Daoy (cell line): ENCODE data around the gene CREM. TPM values are rescaled to one million over a fixed set of nuclear protein-coding genes. Genes with fewer than 3 reads are reported as not detected.
"Not testable (repeated sequence)": the region's sequence is repeated elsewhere in the genome, so short reads cannot be mapped to it uniquely, and the experiment has no call there.

Experiments used
- DNase-seq: peaks from one replicate; pipeline ENCODE4 v3.0.0-alpha.2; 2015; ENCODE audit warnings: low read depth
- total RNA-seq: library from RNA; depleted of rRNA; stranded (reverse); fragments of >200 nt; shearing (Covaris generic); gene quantifications from 2 replicates; pipeline ENCODE4 v1.2.3, GENCODE V29; 2014; rRNA removed

CREM gene
- total RNA-seq: 29.4 and 30.2 TPM in 2 replicates

DNA sequence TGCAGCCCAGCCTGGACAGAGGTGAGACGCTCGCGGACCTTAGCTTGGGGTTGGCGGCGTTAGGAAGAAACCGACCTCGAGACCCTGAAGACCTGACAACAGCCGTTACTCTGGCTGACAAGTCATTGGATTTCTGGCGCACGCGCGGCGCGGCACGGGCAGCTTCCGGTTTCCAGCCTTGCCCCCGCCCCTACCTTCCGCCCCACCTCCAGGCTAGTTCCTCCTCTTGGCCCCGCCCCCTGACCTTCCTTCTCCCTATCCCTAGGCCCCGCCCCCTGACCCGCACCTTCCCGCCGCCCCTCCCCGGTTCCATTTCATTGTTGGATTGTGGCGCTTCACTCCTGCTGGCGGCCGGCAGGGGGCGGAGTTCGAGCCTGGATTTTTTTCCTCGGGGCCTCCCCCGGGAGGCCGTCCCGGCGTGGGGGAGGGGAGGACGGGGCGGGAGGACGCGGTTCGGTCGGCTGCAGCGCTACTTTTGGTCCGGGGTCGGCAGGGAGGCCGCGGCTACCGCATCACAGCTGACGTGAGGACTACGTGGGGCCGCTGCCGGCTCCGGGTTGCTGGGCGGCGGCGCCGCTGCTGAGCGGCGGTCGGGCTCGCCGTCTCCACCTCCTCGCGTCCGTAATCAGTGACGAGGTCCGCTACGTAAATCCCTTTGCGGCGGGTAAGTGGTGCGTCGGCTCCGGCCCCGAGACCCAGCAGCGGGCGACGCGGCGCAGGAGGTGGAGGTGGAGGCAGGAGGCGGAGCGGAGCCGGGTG is at the start of gene CREM:
CREM (plus strand) TSS at position 317 of the 759 bp plus-strand sequence. CDS start 10,990 bp downstream, outside the sequence.
- DNase-seq: peak; percentile 90

DNA sequence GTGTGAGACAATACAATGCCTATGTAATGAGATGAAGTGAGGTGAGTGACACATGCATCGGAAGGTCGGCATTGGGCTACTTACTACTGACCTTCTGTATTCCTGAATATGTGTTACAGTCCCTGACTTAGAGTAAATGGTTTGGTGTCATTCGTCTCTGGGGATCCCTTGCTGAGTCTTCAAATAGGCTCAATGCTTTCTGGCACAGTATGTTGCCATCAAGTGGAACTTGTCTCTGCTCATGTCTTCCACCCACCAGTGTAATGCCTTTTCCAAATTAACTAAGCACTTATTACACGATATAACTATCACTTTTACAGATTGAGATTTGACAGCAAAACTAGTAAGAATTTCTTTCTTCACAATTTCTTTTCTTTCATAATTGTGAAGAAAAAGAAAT is 47.4 kb upstream of the CREM start:
- no peak for DNase-seq

- DNase-seq: peak; percentile 21
Measured at GRCh38 chr10:35079763-35080162, 46.9 kb upstream of the CREM start.

DNA sequence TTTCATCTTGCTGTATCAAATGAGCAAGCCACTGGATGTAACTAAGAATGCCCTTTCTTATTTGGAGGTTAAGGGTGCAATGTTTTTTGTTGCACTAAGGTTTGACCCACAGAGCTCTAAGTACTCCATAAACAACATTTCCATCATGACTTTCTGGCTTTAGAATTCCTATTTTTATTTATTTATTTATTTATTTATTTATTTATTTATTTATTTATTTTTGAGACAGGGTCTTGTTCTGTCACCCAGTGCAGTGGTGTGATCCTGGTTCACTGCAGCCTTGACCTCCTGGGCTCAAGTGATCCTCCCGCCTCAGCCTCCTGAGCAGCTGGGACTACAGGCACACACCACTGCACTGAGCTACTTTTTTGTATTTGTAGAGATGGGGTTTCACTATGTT is 46.4 kb upstream of the CREM start:
- not testable (repeated sequence) for DNase-seq

DNA sequence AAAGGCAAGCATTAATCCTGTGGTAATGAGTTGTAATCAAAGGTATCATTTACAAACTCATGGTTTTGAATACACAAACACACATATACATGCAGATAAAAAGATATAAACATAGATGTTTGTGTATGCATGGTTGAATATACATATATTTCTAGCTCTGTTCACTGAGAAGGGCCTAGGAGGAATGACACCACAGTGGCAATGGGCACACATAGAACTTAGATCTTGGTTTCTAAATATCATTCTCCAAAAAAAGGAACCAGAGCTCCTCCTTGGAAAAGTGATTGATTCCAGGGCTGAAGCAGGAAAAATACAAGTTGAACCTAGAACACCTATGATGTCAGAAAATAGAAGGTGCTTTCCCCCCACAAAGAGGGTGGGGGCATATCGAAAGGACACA is 43.4 kb upstream of the CREM start:
- no peak for DNase-seq

GRCh38 chr10:35089611-35090161 is 37.0 kb upstream of the CREM start:
- peak; percentile 3 for DNase-seq

DNA sequence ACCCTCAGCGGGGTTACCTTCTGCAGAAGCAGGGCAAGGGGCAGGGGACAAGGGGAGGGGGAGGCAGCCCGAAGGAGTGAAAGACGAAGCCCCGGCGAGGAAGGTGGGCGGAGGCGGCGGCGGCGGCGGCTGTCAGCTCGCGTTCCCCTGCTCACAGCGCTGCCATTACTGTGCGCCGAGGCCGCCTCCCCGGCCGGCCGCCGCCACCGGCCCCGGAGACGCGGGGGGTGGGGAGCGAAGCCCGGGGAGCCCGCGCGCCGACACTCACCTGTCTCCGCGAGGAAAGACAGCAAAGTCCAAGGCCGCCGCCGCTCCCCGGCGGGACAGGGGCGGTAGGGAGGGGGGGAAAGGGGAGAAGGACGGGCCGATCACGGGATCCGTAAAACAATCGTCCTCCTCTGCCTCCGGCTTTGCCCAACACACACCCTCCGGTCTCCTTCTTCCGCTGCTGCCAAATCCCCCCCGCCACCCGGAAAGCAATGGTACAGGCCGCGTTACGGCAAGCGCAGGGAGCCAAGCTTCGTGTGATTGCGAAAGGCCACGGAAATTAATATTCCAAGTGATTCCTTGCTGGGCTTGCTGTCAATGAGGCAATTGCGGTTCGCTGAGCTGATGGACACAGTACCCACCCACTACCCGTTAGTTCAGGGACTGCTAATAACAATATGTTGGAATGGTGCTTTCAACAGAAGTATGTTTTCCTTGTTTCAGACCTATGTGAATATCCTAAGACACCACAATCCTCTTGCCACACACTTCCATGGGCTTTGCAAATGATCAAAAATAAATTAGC is 36.3 kb upstream of the CREM start, which contains the start of gene CUL2:
CUL2 (minus strand) TSS at position 180 of the 793 bp plus-strand sequence. CDS start 19,024 bp downstream, outside the sequence.
- DNase-seq: peak; percentile 91

- no peak for DNase-seq
Measured at GRCh38 chr10:35091994-35092790, 34.5 kb upstream of the CREM start.

- peak; percentile 3 for DNase-seq
Measured at GRCh38 chr10:35092851-35093250, 33.8 kb upstream of the CREM start.

- no peak for DNase-seq
Measured at GRCh38 chr10:35096312-35096711, 30.3 kb upstream of the CREM start.

GRCh38 chr10:35097510-35097909 is 29.1 kb upstream of the CREM start:
- DNase-seq: no peak

DNA sequence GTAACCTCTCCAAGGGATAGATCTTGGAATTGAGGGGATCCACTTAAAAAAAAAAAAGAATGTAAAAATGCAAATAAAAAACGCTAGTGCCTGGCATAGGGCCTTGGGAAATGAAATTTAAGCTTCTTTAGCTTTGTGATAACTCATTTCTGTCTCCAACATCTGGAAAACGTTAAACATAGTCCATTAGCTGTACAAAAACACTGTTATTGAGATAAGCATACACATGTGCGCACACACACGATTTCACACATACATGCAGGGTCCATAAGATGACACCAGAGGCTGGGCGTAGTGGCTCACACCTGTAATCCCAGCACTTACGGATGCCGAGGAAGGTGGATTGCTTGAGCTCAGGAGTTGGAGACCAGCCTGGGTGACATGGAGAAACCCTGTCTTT is 22.8 kb upstream of the CREM start:
- no peak for DNase-seq

GRCh38 chr10:35112571-35112970 is 14.1 kb upstream of the CREM start:
- no peak for DNase-seq

GRCh38 chr10:35119378-35119777 is 7.3 kb upstream of the CREM start:
- DNase-seq: no peak

DNA sequence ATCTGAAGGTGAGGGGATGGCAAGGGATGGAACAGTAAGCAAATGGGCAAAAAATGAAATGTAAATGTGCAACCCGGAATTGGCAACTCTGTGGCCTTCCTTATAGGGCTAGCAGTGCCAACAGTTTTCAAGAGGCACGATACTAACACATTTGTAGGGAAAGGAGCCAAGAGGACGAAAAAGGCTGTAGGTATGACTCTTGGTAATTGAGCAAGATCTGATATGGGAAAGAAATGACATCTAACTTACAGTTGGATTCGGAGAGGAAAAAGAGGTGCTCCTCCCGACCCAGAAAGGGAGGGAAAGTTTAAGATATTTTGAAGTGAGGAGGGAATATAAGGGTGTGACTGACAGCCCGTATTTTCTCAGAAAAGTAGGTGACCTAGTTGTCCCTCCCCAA is 2.1 kb upstream of the CREM start:
- no peak for DNase-seq

DNA sequence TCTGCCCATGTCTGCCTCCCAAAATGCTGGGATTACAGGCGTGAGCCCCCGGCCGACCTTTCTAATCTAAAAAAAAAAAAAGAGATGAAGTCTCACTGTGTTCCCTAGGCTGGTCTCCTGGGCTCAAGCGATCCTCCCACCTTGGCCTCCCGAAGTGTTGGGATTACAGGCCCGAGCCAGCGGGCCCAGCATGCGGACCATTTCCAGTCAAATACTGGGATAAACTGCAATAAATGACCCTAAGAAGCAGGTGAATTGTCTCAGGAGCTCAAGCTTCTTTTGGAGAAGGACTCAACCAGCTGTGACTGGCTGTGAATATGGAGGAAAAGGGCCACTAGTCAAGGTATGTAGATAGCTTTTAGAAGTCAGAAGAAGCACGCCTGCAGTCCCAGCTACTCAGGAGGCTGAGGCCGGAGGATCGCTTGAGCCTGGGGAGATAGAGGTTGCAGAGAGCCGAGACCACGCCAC is 550 bp upstream of the CREM start:
- no peak for DNase-seq

DNA sequence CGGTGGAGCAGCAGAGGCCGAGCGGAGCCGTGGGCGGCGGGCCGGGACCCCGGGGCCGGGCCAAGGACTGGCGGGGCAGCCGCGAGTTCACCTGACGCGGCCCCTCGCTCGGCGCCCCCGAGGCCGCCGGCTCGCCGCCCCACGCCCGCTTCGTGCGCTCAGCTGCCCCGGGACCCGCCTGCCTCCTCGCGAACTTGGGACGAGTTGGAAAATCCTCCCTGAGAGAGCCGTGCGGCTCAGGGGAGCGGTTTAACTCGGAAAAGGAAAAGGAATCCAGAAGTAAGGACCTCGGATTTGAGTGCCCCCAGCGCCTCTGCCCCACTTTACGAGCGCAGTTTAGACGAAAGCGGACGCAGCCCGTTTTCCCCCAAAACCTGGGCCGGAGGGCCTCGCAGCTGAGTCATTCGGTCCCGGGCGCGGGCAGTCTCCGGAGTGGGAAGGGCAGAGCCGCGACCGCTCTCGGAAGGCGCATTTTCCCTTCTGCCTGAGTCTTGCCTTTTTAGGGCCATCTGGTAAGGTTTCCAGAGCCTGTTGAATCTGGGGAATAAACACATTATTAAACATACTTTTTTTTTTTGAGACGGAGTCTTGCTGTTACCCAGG is 744 bp downstream of the CREM start:
- peak; percentile 60 for DNase-seq

DNA sequence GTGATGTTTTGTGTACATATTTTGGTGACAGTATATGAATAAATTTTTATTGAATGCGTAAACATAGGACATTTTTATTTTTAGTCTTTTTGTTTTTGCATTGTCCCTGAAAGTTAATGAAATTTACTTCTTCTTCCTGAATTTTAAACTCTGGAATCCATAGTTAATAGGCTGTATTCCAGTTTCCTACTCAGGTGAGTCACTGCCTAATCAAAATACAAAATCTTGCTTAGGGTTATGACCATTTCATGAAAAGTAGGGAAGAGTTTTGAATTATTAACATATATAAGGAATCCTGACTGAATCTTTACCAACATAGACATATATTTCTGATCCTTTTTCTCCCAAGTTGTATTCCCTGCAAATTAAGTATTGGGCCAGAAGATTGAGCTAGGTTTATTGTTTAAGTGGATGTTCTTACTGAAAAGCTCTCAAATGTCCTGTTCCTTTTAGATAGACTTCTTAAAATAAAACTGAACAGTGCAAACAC is 2.6 kb downstream of the CREM start:
- DNase-seq: no peak

DNA sequence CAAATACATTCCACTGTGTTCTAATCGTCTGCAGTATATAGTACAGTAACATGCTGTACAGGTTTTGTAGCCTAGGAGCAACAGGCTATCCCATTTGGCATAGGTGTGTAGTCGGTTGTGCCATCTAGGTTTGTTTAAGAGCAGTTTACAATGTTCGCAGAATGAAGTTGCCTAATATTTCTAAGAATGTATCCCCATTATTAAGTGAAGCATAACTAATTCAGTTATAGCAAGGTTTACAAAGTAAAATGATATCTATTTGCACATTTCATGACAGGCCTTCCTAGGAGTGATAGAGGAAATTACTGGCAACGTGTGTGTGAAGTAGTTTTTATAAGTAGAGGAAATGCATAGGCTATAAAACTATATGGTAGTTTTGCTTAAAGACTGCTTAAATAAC is 4.0 kb downstream of the CREM start:
- no peak for DNase-seq

DNA sequence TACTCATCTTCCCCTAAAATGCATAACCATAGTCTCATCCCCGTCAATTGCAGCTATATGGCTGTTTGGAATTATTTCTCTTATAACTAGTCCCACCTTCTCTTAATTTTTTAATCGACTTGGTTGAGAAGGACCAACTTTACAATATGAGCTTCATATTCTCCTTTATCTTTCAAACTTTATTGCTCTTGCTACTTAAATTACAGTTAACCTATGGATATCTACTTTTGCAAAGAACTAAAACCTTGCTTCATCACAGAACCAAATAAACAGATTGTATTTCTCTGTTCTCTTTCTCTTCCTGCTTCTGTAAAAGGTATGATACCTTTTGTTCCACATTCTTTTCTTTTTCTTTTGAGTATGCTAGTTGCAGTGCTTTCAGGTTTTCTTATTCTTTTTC is 6.1 kb downstream of the CREM start:
- DNase-seq: no peak

DNA sequence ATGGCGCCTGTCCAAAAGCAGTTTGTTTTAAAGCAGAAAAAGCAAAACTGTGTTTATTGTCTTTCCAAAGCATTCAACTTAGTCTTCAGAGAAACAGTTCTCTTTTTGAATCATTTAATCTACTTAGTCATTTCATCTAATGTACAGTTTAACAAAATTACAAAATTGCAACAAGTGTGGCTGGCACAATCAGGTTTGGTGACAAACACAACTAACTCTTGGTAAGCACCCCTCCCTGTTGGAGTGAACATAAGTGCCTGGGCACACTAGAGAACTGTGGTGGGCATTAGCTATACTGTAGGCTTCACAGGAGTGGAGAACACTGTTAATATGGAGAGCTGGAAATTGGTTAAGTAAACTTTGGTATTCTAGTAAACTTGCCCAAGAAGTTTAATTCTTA is 6.9 kb downstream of the CREM start:
- no peak for DNase-seq
